HepG2 (cell line): ENCODE measurements around the gene UCP2. TPM values are rescaled to one million over a fixed set of nuclear protein-coding genes. Genes with fewer than 3 reads are reported as not detected.
A peak's percentile ranks its signal among the peaks of the same experiment; 100 is the strongest.

ENCODE experiments used
- ATF3 ChIP-seq: sonication (generic); formaldehyde crosslinking; IDR thresholded peaks from 2 replicates; pipeline ENCODE4 v1.4.0; 2020; ENCODE audit warnings: missing genetic modification reagents
- KDM5B ChIP-seq: sonication (generic); formaldehyde crosslinking; IDR thresholded peaks from 2 replicates; pipeline ENCODE4 v1.4.0; 2020; ENCODE audit warnings: missing genetic modification reagents, mild to moderate bottlenecking, borderline replicate concordance
- LCORL ChIP-seq, 2 experiments: fragments of 450-650 bp in 1 of 2; sonication (generic) in 1 of 2; formaldehyde crosslinking in 1 of 2; IDR thresholded peaks; 2 replicates each; pipeline versions ENCODE4 v1.5.0 to v1.6.1; 2017 to 2020; ENCODE audit warnings: antibody characterized with exemption in 1 of 2, missing genetic modification reagents in 1 of 2
- MTA1 ChIP-seq: sonication (generic); formaldehyde crosslinking; IDR thresholded peaks from 2 replicates; pipeline ENCODE4 v1.4.0; 2020; ENCODE audit warnings: missing genetic modification reagents, mild to moderate bottlenecking, borderline replicate concordance
- MXI1 ChIP-seq: IDR thresholded peaks from 3 replicates; pipeline ENCODE4 v1.6.1; 2012; ENCODE audit warnings: low read depth, low read length, inconsistent platforms, borderline replicate concordance
- SNAPC4 ChIP-seq: sonication (generic); formaldehyde crosslinking; IDR thresholded peaks from 2 replicates; pipeline ENCODE4 v1.4.0; 2020; ENCODE audit warnings: mild to moderate bottlenecking, missing genetic modification reagents
- SP5 ChIP-seq: IDR thresholded peaks from 2 replicates; pipeline ENCODE4 v1.6.1; 2016; ENCODE audit warnings: low read depth, borderline replicate concordance
- THYN1 ChIP-seq: sonication (generic); formaldehyde crosslinking; IDR thresholded peaks from 2 replicates; pipeline ENCODE4 v1.8.1; 2023; ENCODE audit warnings: low read depth, mild to moderate bottlenecking, moderate library complexity, missing genetic modification reagents, borderline replicate concordance
- ZBTB2 ChIP-seq: sonication (generic); formaldehyde crosslinking; IDR thresholded peaks from 2 replicates; pipeline ENCODE4 v1.8.0; 2022; ENCODE audit warnings: low read depth, missing genetic modification reagents
- ZFP36L2 ChIP-seq: sonication (generic); formaldehyde crosslinking; IDR thresholded peaks from 2 replicates; pipeline ENCODE4 v1.4.0; 2020; ENCODE audit warnings: missing genetic modification reagents
- ZNF550 ChIP-seq: sonication (generic); formaldehyde crosslinking; IDR thresholded peaks from 2 replicates; pipeline ENCODE4 v1.4.0; 2020; ENCODE audit warnings: mild to moderate bottlenecking, missing genetic modification reagents, borderline replicate concordance
- polyA plus RNA-seq, 8 experiments: library from polyadenylated mRNA; depleted of rRNA in 3 of 8; stranded (reverse) in 7 of 8; unstranded in 1 of 8; fragments of >200 nt; fragmentation: Illumina TruSeq in 4 of 8; extraction: Trizol in 4 of 8; gene quantifications; 2 replicates each; pipeline versions ENCODE4 v1.2.1 to v1.2.3, GENCODE V29; 2011 to 2016; ENCODE audit warnings: low read depth in 4 of 8, missing spikeins in 1 of 8, mixed read lengths in 1 of 8; ENCODE audit not compliant: insufficient read depth in 1 of 8
- total RNA-seq, 5 experiments: library from RNA; depleted of rRNA; stranded (reverse); fragments of >200 nt; fragmentation: Illumina TruSeq; extraction: Trizol; gene quantifications; 2 replicates each; pipeline ENCODE4 v1.2.3, GENCODE V29; 2016; ENCODE audit warnings: low read depth in 1 of 5
- TF ChIP-seq, protein P1 (sequence below): sonication (generic); formaldehyde crosslinking; IDR thresholded peaks from 2 replicates; pipeline ENCODE4 v1.5.0; 2020; ENCODE audit warnings: mild to moderate bottlenecking, missing genetic modification reagents, borderline replicate concordance
- TF ChIP-seq, protein P2 (sequence below): sonication (generic); formaldehyde crosslinking; IDR thresholded peaks from 2 replicates; pipeline ENCODE4 v1.5.1; 2020; ENCODE audit warnings: missing genetic modification reagents, mild to moderate bottlenecking, borderline replicate concordance

UCP2 gene
- total and polyA plus RNA-seq, 2 of the 13 experiments (the other 11 are each of a cell fraction or from before 2014, with no cell fraction given) = 2.7 to 3.2 TPM

DNA sequence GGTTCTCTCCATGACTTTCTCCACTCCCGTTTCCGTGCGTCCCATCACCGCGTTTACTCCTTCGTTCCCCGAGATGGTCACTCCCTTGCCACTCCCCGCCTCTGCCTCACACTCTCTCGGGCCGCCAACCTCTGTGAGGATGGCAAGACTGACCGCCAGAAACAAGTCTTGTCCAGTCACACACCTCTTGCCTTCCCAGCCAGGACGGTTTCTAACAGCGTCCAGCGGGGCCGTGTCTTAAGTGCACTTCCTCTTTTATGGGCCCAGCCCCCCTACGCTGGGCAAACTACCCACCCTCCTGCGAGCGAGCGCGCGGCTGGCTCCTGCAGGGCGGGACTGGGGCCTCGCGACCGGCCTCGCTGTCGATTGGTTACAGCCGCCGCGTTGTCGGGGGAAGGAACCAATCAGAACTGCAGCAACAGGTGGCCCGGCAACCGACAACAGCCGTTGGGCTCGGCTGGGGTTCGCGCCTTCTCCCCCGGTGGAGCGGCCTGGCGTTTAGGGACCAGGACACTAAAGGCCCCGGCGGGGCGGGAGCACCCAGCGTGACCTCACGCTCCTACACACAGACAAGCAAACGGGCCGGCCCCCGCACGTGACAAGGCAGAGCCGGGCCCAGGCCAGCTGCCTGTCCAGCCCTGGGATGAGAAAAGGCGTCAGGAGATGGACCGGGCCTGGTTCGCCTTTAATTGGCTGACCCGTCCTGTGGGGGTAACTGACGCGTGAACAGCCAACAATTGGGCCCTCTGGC lies 522 bp upstream of the UCP2 start (continued):
- TF ChIP-seq ZBTB2 (CRISPR knock-in tag) (peak; percentile 70), THYN1 (CRISPR knock-in tag) (no peak), SNAPC4 (CRISPR knock-in tag) (peak; percentile 93), ZNF550 (no peak; the same call in 1 of the 2 replicates), ATF3 (no peak), MTA1 (CRISPR knock-in tag) (peak; percentile 73; the same call in 1 of the 2 replicates), ZFP36L2 (CRISPR knock-in tag) (no peak), SP5 (CRISPR knock-in tag) (peak; percentile 44; the same call in 1 of the 2 replicates), LCORL (IDR thresholded peaks at IDR 0.05) (no peak), LCORL (CRISPR knock-in tag; IDR thresholded peaks at IDR 0.05) (peak; percentile 88), MXI1 (peak; percentile 71; the same call in 1 of the 3 replicates), KDM5B (peak; percentile 82; the same call in 1 of the 2 replicates)
- TF ChIP-seq, protein P1, sequence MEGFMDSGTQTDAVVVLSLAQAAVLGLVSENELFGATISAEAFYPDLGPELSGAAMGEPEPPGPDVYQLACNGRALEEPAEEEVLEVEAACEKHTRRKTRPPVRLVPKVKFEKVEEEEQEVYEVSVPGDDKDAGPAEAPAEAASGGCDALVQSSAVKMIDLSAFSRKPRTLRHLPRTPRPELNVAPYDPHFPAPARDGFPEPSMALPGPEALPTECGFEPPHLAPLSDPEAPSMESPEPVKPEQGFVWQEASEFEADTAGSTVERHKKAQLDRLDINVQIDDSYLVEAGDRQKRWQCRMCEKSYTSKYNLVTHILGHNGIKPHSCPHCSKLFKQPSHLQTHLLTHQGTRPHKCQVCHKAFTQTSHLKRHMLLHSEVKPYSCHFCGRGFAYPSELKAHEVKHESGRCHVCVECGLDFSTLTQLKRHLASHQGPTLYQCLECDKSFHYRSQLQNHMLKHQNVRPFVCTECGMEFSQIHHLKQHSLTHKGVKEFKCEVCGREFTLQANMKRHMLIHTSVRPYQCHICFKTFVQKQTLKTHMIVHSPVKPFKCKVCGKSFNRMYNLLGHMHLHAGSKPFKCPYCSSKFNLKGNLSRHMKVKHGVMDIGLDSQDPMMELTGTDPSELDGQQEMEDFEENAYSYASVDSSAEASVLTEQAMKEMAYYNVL (CRISPR knock-in tag) = peak; percentile 24; the same call in 1 of the 2 replicates
- TF ChIP-seq, protein P2, sequence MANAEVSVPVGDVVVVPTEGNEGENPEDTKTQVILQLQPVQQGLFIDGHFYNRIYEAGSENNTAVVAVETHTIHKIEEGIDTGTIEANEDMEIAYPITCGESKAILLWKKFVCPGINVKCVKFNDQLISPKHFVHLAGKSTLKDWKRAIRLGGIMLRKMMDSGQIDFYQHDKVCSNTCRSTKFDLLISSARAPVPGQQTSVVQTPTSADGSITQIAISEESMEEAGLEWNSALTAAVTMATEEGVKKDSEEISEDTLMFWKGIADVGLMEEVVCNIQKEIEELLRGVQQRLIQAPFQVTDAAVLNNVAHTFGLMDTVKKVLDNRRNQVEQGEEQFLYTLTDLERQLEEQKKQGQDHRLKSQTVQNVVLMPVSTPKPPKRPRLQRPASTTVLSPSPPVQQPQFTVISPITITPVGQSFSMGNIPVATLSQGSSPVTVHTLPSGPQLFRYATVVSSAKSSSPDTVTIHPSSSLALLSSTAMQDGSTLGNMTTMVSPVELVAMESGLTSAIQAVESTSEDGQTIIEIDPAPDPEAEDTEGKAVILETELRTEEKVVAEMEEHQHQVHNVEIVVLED (CRISPR knock-in tag) = peak; percentile 87; the same call in 1 of the 2 replicates
